ENCODE results near the gene HSPA4L. TPM values are rescaled to one million over a fixed set of nuclear protein-coding genes. Genes with fewer than 3 reads are reported as not detected.
A peak's percentile ranks its signal among the peaks of the same experiment; 100 is the strongest.

The HSPA4L gene
- 1 to 10 TPM; 1.5 to 3.8 (median 2.8) TPM for total RNA-seq

- peak within 1 kb of the TSS; percentile 51 to 86 (median 80) for H3K27ac ChIP-seq
- intact Hi-C loops (cut with DNase I; ENCODE audit: low total_unique reads), result no loop called here
- no peaks in the 10 kb centered on the region for H3K36me3 ChIP-seq
- peak; percentile 31 for DNase-seq
- H3K4me1 ChIP-seq, result peaks cover 0 to 14% (median 1%) of the 10 kb centered on the region in 4 donors
- H3K27me3 ChIP-seq, result peaks cover 12% of the 10 kb centered on the region
- H3K9me3 ChIP-seq, result no peaks in the 10 kb centered on the region
- peak; percentile 87 to 90 (median 88) for TF ChIP-seq POLR2AphosphoS5 (IDR thresholded peaks at IDR 0.05)
- TF ChIP-seq EP300 (IDR thresholded peaks at IDR 0.05; ENCODE audit: low read depth), result no peak
- peak; percentile 18 to 61 (median 40) for TF ChIP-seq CTCF (IDR thresholded peaks at IDR 0.05)
- TF ChIP-seq POLR2A (IDR thresholded peaks at IDR 0.05), result peak; percentile 79
- 0% methylated on average over 63 of the region's 63 CpGs; no CpG with 5 or more reads in 1 of the 2 donors for WGBS, 2 donors (ENCODE audit: low coverage in 1 of 2)
- in situ Hi-C loops (cut with MboI; ENCODE audit: low pct_ligation_motif_present in 1 of 4, low pct_unique_long_range_greater_than_20kb in 1 of 4, low sequenced_read_pairs in 3 of 4), result no loop called here
- peak within 1 kb of the TSS; percentile 45 to 79 (median 63) for H3K4me3 ChIP-seq
These were observed at the start of gene HSPA4L for GRCh38 chr4:127782275-127783025. TSS of gene HSPA4L (plus strand) at chr4:127782322. CDS start at chr4:127782551, 229 bp downstream.

GRCh38 chr4:127732623-127733328 is 49.3 kb upstream of the HSPA4L start:
- WGBS, 2 donors (ENCODE audit: low coverage in 1 of 2), result 19 to 22% methylated on average over 7 to 8 of the region's 8 CpGs
- intact Hi-C loops (cut with DNase I; ENCODE audit: low total_unique reads), result loop anchor here (5.0 kb wide), 1 partner anchor 125 kb away; no protein-coding TSS in a partner anchor
- Histone ChIP-seq H3K27ac (no peak overlapping the region), H3K9me3 (no peaks in the 10 kb centered on the region), H3K27me3 (no peaks in the 10 kb centered on the region), H3K36me3 (no peaks in the 10 kb centered on the region), H3K4me3 (no peak overlapping the region), H3K4me1 (no peaks in the 10 kb centered on the region)
- in situ Hi-C loops (cut with MboI; ENCODE audit: low pct_ligation_motif_present in 1 of 4, low pct_unique_long_range_greater_than_20kb in 1 of 4, low sequenced_read_pairs in 3 of 4), result loop anchor here in 1 of 4 donors (25.0 kb wide), 1 partner anchor 120 kb away; no protein-coding TSS in a partner anchor
- no peak for TF ChIP-seq POLR2A (IDR thresholded peaks at IDR 0.05)
- peak in 4 of 5 experiments; percentile 26 to 55 (median 48) for TF ChIP-seq CTCF (IDR thresholded peaks at IDR 0.05)
- DNase-seq, result no peak

- 79 to 86% methylated on average over 2 of the region's 2 CpGs for WGBS, 2 donors (ENCODE audit: low coverage in 1 of 2)
- H3K9me3 ChIP-seq, result no peaks in the 10 kb centered on the region
- no peaks in the 10 kb centered on the region for H3K4me1 ChIP-seq
- no peak for TF ChIP-seq POLR2AphosphoS5 (IDR thresholded peaks at IDR 0.05)
- TF ChIP-seq POLR2A (IDR thresholded peaks at IDR 0.05), result no peak
- TF ChIP-seq EP300 (IDR thresholded peaks at IDR 0.05; ENCODE audit: low read depth), result no peak
- TF ChIP-seq CTCF (IDR thresholded peaks at IDR 0.05), result no peak
- intact Hi-C loops (cut with DNase I; ENCODE audit: low total_unique reads), result loop anchor here (5.0 kb wide), 1 partner anchor 128 kb away; no protein-coding TSS in a partner anchor
- no peaks in the 10 kb centered on the region for H3K27me3 ChIP-seq
- DNase-seq, result no peak
- H3K27ac ChIP-seq, result no peak overlapping the region
- no peak overlapping the region for H3K4me3 ChIP-seq
- H3K36me3 ChIP-seq, result no peaks in the 10 kb centered on the region
- in situ Hi-C loops (cut with MboI; ENCODE audit: low pct_ligation_motif_present in 1 of 4, low pct_unique_long_range_greater_than_20kb in 1 of 4, low sequenced_read_pairs in 3 of 4), result loop anchor here in 1 of 4 donors (25.0 kb wide), 1 partner anchor 123 kb away; no protein-coding TSS in a partner anchor
These were observed 47.1 kb upstream of the HSPA4L start for GRCh38 chr4:127734976-127735375.

GRCh38 chr4:127737295-127737694 is 44.8 kb upstream of the HSPA4L start:
- in situ Hi-C loops (cut with MboI; ENCODE audit: low pct_ligation_motif_present in 1 of 4, low pct_unique_long_range_greater_than_20kb in 1 of 4, low sequenced_read_pairs in 3 of 4) (loop anchor here in 1 of 4 donors (25.0 kb wide), 1 partner anchor 125 kb away; no protein-coding TSS in a partner anchor), intact Hi-C loops (cut with DNase I; ENCODE audit: low total_unique reads) (no loop called here)
- TF ChIP-seq POLR2AphosphoS5 (IDR thresholded peaks at IDR 0.05), result no peak
- TF ChIP-seq POLR2A (IDR thresholded peaks at IDR 0.05), result no peak
- TF ChIP-seq CTCF (IDR thresholded peaks at IDR 0.05), result no peak
- TF ChIP-seq EP300 (IDR thresholded peaks at IDR 0.05; ENCODE audit: low read depth), result no peak
- H3K4me3 ChIP-seq, result no peak overlapping the region
- no peaks in the 10 kb centered on the region for H3K9me3 ChIP-seq
- no peaks in the 10 kb centered on the region for H3K4me1 ChIP-seq
- 47 to 63% methylated on average over 4 of the region's 4 CpGs for WGBS, 2 donors (ENCODE audit: low coverage in 1 of 2)
- H3K27ac ChIP-seq, result no peak overlapping the region
- DNase-seq, result no peak
- no peaks in the 10 kb centered on the region for H3K36me3 ChIP-seq
- H3K27me3 ChIP-seq, result no peaks in the 10 kb centered on the region
